DMS114 treated with DMSO at 0.1 percent for 48 hours (cell line): ENCODE data around the gene KCNQ1.

Source experiments
- DNase-seq: peaks from one replicate; lab custom pipeline; 2025; ENCODE audit not compliant: unreplicated experiment; lab: John Stamatoyannopoulos, UW

Gene KCNQ1

DNA sequence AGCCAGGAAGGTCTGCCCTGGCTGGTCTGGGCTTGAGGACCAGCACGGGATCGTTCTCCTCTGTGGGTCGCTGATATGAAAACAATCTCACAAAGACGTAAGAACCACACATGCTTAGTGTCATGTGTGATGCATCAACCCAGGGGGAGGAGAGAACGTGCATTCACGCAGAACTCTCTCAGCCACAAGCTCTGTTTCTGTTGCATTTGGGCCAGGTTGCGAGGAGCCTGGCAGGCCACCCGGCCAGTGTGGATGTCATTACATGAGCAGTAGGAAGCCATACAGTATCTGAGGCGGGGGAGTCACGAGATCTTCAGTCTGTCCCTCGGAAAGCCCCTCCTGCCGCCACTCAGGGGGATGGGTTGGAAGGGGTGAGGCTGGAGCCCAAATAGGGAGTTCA, 308.1 kb downstream of the KCNQ1 start:
- no peak for DNase-seq

- no peak for DNase-seq
Observed at GRCh38 chr11:2754008-2754407, 309.2 kb downstream of the KCNQ1 start.

DNA sequence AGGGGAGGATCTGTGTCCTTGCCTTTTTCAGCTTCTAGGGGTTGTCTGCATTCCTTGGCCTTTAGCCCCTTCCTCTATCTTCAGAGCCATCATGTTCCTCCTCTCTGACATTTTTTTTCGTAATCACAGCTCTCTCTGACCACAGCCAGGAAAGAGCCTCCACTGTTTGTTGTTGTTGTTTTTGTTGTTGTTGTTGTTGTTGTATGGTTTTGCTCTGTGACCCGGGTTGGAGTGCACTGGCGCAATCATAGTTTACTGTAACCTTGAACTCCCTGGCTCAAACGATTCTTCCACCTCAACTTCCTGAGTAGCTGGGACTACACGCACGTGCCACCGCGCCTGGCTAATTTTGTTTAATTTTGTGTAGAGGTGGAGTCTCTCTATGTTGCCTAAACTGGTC, 310.3 kb downstream of the KCNQ1 start:
- no peak for DNase-seq

GRCh38 chr11:2758751-2759150, 313.9 kb downstream of the KCNQ1 start:
- DNase-seq = no peak

GRCh38 chr11:2759228-2760195, 314.7 kb downstream of the KCNQ1 start:
- DNase-seq = no peak

- no peak for DNase-seq
Observed at GRCh38 chr11:2760196-2760871, 315.5 kb downstream of the KCNQ1 start.

DNA sequence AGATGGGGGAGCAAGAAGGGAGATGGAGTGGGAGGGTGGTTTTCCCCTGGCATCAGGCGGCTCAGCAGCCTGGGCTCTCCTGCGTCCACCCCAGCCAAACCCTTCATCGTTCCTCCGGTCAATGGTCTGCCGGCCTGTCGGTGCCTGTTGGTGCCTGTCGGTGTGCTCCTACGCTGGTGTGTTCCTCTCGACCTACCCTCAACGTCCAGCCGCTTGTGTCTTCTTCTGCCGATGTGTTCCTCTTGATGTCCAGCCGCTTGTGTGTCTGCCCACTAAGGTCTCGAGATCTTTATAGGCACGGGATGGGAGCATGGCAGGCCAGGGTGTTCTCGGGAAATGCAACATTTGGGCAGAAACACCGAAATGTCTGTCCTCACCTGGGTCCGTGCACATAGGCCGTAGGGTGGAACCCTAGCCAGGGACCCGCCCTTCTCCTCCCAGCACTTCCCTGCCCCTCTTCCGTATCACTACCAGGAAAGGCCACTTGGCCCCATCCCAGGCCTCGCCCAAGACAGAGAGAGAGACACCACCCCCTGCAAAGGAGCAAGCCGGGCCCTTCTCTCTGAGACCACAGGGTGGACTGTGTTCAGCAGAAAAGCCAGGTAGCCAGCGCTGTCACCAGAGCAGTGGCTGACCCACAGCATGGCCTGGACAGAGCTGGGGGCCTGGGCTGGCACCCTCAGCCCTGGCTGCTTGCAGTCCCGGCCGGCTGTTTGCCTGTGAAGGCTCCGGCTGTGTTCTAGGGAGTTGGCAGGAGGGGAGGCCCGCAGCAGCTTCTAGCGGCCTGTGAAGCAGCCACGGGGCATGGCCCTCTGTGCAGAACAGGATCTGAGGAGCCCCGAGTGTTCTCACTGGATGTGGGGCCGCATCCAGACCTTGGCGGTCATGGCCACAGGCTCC, 316.6 kb downstream of the KCNQ1 start:
- no peak for DNase-seq

- no peak for DNase-seq
Observed at GRCh38 chr11:2762031-2762380, 317.2 kb downstream of the KCNQ1 start.

- no peak for DNase-seq
Observed at GRCh38 chr11:2762451-2762850, 317.6 kb downstream of the KCNQ1 start.

- no peak for DNase-seq
Observed at GRCh38 chr11:2763984-2764383, 319.2 kb downstream of the KCNQ1 start.

- no peak for DNase-seq
Observed at GRCh38 chr11:2765491-2765890, 320.7 kb downstream of the KCNQ1 start.

GRCh38 chr11:2766166-2766565, 321.4 kb downstream of the KCNQ1 start:
- DNase-seq = no peak

GRCh38 chr11:2767071-2767470, 322.3 kb downstream of the KCNQ1 start:
- no peak for DNase-seq

GRCh38 chr11:2767801-2768200, 323.0 kb downstream of the KCNQ1 start:
- DNase-seq = no peak

- no peak for DNase-seq
Observed at GRCh38 chr11:2768471-2769408, 323.9 kb downstream of the KCNQ1 start.

DNA sequence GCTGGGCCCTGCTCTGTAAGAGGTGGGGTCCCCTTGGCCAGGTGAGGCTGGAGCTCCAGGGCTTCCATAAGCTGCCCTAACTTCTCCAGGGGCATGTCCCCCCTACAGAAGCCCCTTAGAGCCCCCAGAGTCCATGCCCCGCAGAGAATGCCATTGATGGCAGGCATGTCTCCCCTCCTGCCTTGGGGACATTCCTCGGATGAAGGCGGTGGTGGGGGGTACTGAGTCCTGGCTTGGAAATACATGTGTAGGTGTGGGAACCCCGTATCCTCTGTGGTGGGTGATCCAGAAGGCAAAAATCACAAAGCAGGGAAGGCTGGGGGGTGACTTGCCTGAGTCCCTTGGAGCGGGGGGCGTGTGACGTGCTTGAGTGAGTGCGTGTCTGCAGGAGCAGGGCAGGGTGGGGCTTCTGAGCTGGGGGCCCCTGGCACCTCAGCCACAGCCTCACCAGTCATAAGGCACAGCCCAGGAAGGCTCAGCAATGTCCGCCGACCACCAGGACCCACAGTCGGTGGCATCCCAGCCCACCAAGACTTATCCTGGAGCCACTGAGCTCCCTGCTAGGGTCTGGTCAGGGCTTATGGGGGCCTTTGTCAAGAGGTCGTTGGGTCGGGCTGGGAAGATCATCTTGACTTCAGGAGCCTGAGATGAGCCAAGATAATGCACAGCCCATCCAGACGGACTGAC, 324.7 kb downstream of the KCNQ1 start:
- no peak for DNase-seq

GRCh38 chr11:2770096-2770751, 325.4 kb downstream of the KCNQ1 start:
- no peak for DNase-seq

DNA sequence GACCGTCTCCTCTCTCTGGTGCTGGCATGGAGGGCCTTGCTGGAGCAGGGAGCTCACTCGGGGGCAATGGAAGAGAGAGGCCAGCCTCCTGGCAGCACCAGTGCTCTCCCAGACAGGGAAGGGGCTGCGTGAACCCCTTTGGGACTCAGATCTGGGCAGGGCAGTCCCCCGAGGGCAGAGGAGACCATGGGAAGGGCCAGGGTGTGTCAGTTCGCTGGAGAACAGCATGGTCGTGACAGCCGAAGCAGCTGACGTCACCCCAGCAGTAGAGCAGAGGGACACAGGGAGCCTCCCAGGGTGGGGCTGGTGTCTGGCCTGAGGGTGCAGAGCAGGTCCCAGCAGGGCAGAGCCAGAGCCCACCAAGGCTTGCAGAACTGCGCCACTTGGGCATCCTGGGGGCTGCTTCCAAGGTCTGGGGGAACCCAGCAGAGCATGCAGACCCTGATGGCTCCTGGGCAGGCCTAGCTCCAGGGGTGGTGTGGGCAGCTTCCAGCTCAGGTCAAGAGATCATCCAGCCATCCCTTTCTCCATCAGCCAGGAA, 326.0 kb downstream of the KCNQ1 start:
- no peak for DNase-seq
